IPS DF 6.9 (cell line): ENCODE results near the gene ZNF436.

ENCODE experiments used
- DNase-seq: peaks from one replicate; pipeline ENCODE4 v3.0.0-alpha.2; 2013; ENCODE audit warnings: low read depth, low spot score
- H3K27ac ChIP-seq: one replicate; pipeline ENCODE4 v1.5.1; 2013; ENCODE audit warnings: low read length, control low read depth
- H3K27me3 ChIP-seq: 2 replicates; pipeline ENCODE4 v1.6.1; 2013; ENCODE audit warnings: mild to moderate bottlenecking, low read length; ENCODE audit not compliant: control insufficient read depth, insufficient read depth
- H3K36me3 ChIP-seq: 2 replicates; pipeline ENCODE4 v1.6.1; 2013; ENCODE audit warnings: low read length; ENCODE audit not compliant: control insufficient read depth, insufficient read depth
- H3K4me1 ChIP-seq: 2 replicates; pipeline ENCODE4 v1.6.1; 2013; ENCODE audit warnings: low read length; ENCODE audit not compliant: control insufficient read depth, insufficient read depth
- H3K4me3 ChIP-seq: 2 replicates; pipeline ENCODE4 v1.5.1; 2013; ENCODE audit warnings: mild to moderate bottlenecking, low read length
- H3K9me3 ChIP-seq: 2 replicates; pipeline ENCODE4 v1.6.1; 2013; ENCODE audit warnings: low read length, inconsistent platforms; ENCODE audit not compliant: control insufficient read depth, insufficient read depth
- WGBS: extraction: QIAGEN DNeasy Blood & Tissue Kit; methylation state at CpG from one replicate; pipeline ENCODE4 v1.1.7; 2013; ENCODE audit warnings: mixed read lengths, missing lambda C conversion rate; ENCODE audit not compliant: insufficient read length, insufficient coverage; 5-methylcytosine and 5-hydroxymethylcytosine counted together

Gene ZNF436

DNA sequence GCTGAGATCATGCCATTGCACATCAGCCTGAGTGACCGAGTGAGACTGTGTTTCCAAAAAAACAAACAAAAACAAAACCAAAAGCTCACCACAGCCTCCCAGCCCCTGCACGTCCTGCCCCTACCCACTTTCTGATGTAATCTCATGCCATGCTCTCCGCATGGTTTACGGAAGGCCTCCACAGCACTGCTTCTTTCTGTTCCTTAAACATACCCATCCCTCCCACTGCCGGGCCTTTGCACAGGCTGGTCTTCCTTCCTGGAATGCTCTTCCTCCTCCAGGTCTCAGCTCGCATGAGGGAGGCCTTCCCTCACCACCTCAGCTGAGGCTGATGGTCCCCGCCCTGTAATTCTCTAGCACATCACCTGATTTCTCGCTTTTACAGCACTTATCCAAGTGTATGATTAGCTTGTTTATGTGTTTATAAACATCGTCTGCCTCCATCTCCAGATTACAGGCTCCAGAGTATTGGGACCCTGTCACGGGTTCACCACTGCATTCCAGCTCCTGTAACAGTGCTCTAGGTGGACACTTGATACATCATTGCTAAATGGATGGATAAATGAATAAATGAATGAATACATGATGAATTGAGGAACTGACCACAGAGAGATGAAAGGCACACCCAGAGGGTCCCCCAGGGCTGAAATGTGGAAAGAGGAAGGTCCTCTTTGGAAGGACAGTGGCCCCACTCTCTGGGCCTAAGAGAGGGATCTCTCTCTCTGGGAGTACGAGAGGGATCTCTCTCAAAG is 32.8 kb upstream of the ZNF436 start:
- Histone ChIP-seq H3K27ac (no peak overlapping the region), H3K27me3 (peaks cover 31% of the 10 kb centered on the region; the same call in 1 of the 2 replicates), H3K4me1 (no peaks in the 10 kb centered on the region), H3K9me3 (no peaks in the 10 kb centered on the region), H3K36me3 (no peaks in the 10 kb centered on the region), H3K4me3 (no peak overlapping the region)
- WGBS: no CpG with 5 or more reads among the region's 11 CpGs
- no peak for DNase-seq

DNA sequence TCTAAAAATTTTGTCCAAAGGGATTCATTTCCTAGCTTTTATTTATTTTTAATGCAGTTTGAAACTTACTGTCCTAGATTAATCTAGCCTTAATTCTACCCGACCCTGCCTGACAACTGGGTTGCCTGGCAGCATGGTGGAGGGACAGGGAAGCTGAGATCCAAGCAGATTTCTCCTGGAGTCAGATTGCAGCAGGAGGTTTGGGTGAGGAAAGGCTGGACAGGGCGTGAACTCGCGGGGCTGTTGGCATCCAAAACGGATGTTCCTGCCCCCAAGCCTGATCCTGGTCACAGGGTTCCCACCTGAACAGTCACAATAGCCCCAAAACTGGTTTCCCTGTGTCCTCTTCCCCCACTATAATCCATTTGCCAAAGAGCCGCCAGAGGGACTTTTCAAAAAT is 31.7 kb upstream of the ZNF436 start:
- H3K27ac ChIP-seq: no peak overlapping the region
- peaks cover 38% of the 10 kb centered on the region for H3K27me3 ChIP-seq

DNA sequence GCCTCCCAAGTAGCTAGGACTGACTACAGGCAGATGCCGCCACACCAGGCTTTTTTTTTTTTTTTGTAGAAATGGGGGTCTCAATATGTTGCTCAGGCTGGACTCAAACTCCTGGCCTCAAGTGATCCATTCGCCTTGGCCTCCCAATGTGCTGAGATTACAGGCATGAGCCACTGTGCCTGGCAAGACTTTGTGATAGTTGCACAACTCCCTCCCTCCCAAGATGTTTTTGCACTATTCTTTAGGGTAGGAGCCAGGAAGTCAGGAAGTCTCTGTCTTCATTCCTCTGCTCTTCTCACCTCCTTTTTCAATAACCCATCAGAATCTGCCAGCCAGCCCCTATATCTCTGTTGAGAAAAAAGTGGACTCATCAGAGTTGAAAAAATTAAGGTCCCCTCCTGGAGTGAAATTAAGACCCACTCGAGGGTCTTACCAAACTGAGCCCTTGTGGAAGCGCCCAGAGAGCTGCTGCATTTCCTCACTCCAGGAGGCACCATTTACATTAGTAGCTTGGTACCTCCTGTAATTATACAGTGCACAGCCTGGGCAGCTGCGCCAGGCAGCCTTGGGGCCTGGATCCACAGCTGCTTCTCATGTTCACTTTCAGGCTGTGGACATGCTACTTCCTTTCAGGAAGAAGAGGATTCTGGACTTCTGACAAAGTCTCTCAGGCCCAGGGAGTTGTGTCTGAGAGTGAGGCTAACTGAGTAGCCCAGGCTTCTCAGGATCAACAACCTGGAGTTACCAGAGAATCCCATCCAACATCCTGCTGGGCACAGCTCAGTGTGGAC is 30.9 kb upstream of the ZNF436 start:
- Histone ChIP-seq H3K9me3 (no peaks in the 10 kb centered on the region), H3K4me3 (no peak overlapping the region), H3K27me3 (peaks cover 37% of the 10 kb centered on the region), H3K36me3 (no peaks in the 10 kb centered on the region), H3K27ac (no peak overlapping the region), H3K4me1 (no peaks in the 10 kb centered on the region)
- DNase-seq: no peak
- WGBS: no CpG with 5 or more reads among the region's 5 CpGs

More for the DNA sequence above, 31.7 kb upstream of the ZNF436 start:
- no peaks in the 10 kb centered on the region for H3K36me3 ChIP-seq
- no CpG with 5 or more reads among the region's 6 CpGs for WGBS
- no peak overlapping the region for H3K4me3 ChIP-seq
- DNase-seq: no peak
- no peaks in the 10 kb centered on the region for H3K4me1 ChIP-seq
- H3K9me3 ChIP-seq: no peaks in the 10 kb centered on the region

DNA sequence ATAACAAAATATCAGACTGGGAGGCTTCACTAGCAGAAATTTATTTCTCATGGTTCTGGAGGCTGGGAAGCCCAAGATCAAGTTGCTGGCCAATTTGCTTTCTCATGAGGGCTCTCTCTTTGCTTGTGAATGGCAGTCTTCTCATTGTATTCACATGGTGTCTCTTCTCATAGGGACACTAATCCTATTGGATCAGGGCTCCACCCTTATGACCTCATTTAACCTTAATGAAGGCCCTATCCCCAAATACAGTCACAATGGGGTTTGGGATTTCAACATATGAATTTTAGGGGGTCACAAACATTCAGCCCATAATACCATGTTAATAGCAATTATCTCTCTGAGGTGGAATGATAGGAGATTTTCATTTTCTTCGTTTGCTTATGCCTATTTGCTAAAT is 29.6 kb upstream of the ZNF436 start:
- H3K36me3 ChIP-seq: no peaks in the 10 kb centered on the region
- H3K4me1 ChIP-seq: peaks cover 3% of the 10 kb centered on the region; the same call in 1 of the 2 replicates
- no peak overlapping the region for H3K4me3 ChIP-seq
- no peak for DNase-seq
- H3K27ac ChIP-seq: no peak overlapping the region
- H3K9me3 ChIP-seq: no peaks in the 10 kb centered on the region
- H3K27me3 ChIP-seq: peaks cover 38% of the 10 kb centered on the region
- WGBS: no CpG with 5 or more reads among the region's 1 CpG

DNA sequence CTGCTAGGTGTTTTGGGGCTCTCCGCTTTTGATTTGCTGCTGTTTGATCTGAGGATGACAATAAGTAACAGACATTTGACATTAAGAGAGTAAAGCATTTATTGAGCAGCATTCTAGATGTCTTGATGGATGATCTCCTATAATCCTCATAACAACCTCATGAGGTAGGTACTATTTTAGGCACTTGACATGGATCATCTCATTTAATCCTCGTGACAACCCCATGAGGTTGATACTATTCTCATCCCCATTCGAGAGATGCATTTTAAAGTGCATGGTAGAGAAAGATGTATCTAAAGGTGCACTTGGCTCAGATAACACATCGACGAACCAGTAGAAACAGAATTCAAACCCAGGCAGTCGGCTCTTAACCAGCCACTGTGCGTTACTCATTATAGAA is 28.3 kb upstream of the ZNF436 start:
- no peak overlapping the region for H3K4me3 ChIP-seq
- H3K36me3 ChIP-seq: no peaks in the 10 kb centered on the region
- no peak overlapping the region for H3K27ac ChIP-seq
- no peaks in the 10 kb centered on the region for H3K9me3 ChIP-seq
- H3K4me1 ChIP-seq: peaks cover 3% of the 10 kb centered on the region; the same call in 1 of the 2 replicates
- no CpG with 5 or more reads among the region's 7 CpGs for WGBS
- H3K27me3 ChIP-seq: peaks cover 41% of the 10 kb centered on the region
- DNase-seq: no peak

DNA sequence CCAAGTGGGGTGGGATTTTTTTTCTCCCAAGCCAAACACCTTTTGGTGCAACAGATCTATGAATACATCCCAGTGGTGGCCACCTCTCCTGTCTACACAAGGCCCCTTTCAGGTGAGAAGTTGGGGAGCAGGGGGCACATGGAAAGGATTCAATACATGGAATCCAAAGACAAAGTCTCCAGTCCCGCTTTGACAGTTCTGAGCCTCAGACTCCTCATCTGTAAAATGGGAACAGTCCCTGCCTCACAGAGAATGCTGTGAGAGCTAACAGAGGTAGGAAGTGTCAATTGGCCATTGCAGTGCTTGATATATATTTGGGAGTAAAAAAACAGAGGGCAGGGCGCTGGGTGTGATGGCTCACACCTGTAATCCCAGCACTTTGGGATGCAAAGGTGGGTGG is 26.7 kb upstream of the ZNF436 start:
- Histone ChIP-seq H3K27ac (no peak overlapping the region), H3K27me3 (peaks cover 39% of the 10 kb centered on the region), H3K4me3 (no peak overlapping the region), H3K36me3 (no peaks in the 10 kb centered on the region), H3K9me3 (no peaks in the 10 kb centered on the region), H3K4me1 (peaks cover 3% of the 10 kb centered on the region; the same call in 1 of the 2 replicates)
- DNase-seq: no peak
- whole genome bisulfite sequencing: no CpG with 5 or more reads among the region's 2 CpGs

DNA sequence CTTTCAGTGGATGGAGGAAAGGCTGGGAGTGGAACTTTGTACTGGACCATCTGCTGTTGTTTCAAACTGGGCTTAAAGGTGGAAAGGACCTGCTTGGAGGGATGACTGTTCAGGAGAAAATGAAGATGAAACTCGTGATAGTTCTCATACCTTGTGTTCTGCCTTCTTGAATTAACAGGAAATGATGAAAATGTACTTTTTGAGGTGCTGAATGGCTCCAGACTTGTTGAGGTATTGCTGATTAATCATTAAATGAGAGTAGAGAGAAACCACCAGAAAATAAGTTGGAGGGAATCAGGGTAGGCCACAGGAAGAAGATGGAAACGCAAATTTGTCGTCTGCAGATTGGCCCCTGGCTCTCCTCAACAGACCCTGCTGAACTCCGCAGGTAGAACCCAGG is 26.2 kb upstream of the ZNF436 start:
- DNase-seq: no peak
- Histone ChIP-seq H3K4me1 (peaks cover 3% of the 10 kb centered on the region; the same call in 1 of the 2 replicates), H3K9me3 (no peaks in the 10 kb centered on the region), H3K27me3 (peaks cover 37% of the 10 kb centered on the region), H3K27ac (no peak overlapping the region), H3K4me3 (no peak overlapping the region), H3K36me3 (no peaks in the 10 kb centered on the region)
- no CpG with 5 or more reads among the region's 4 CpGs for WGBS

DNA sequence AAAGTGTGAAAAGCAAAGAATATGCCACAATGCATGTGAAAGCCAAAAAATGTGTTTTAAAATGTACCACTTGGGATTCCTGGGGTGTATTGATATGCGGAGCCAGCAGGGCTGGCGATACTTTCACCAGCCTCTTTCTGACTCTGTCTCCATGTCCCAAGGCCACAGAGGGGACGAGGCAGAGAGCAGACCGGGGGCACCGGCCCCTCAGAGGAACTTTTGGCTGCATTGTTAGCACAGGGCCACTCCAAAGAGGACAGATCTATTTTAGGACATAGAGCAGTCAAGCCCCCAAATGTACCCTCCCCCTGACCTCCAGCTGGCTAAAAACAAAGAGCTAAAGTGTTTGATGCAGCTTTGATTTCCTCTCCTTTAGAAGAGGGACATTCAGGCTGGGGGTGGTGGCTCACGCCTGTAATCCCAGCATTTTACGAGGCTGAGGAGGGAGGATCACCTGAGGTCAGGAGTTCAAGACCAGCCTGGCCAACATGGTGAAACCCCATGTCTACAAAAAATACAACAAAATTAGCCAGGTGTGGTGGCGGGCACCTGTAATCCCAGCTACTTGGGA is 25.6 kb upstream of the ZNF436 start:
- peaks cover 36% of the 10 kb centered on the region for H3K27me3 ChIP-seq
- H3K36me3 ChIP-seq: no peaks in the 10 kb centered on the region
- H3K4me1 ChIP-seq: peaks cover 3% of the 10 kb centered on the region; the same call in 1 of the 2 replicates
- no peak overlapping the region for H3K4me3 ChIP-seq
- H3K9me3 ChIP-seq: no peaks in the 10 kb centered on the region
- no peak for DNase-seq
- WGBS: no CpG with 5 or more reads among the region's 8 CpGs
- H3K27ac ChIP-seq: no peak overlapping the region

DNA sequence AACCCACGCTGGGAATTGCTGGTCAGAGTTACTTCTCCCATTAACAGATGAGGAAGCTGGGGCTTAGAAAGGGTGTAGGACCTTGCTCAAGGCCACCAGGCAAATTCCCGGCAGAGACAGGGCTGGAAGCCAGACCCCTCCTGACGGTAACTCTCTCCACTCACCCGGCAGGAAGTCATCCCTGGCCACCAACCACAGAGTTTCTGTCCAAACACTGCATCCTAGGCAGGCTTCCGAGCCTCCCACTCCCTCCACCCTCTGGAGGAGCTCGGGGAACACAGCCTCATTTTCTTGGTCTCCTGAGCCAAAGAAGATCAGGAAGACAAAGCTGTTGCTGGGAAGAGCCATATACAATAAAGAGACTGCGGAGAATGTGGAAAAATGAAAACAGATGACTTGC is 25.0 kb upstream of the ZNF436 start:
- Histone ChIP-seq H3K4me1 (peaks cover 3% of the 10 kb centered on the region; the same call in 1 of the 2 replicates), H3K27me3 (peaks cover 36% of the 10 kb centered on the region), H3K9me3 (no peaks in the 10 kb centered on the region), H3K4me3 (no peak overlapping the region), H3K36me3 (no peaks in the 10 kb centered on the region), H3K27ac (no peak overlapping the region)
- WGBS: no CpG with 5 or more reads among the region's 7 CpGs
- peak; percentile 39 for DNase-seq

DNA sequence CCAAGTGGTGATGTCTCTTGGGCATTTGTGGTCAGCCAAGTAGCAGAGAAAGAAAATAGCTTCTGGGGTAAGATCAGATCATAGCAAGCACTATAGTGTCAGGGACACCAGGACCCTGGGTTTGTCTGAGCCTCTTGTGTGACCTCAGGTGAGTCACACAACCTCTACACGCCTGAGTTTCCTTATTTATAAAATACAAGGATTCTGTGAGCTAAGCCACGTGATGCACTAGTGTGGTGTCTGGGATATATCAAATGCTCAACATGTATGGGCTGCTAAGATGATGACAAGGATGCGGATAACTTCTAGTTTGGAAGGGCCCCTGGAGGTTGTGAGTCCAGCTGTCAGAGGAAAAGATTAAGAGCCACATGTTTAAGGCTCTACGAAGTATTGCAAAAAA is 24.5 kb upstream of the ZNF436 start:
- Histone ChIP-seq H3K27me3 (peaks cover 37% of the 10 kb centered on the region), H3K4me1 (peaks cover 3% of the 10 kb centered on the region; the same call in 1 of the 2 replicates), H3K4me3 (no peak overlapping the region), H3K9me3 (no peaks in the 10 kb centered on the region), H3K27ac (no peak overlapping the region), H3K36me3 (no peaks in the 10 kb centered on the region)
- WGBS: no CpG with 5 or more reads among the region's 4 CpGs
- no peak for DNase-seq
